GM21825 (cell line): ENCODE results near the gene MAML3.

Source experiments
- ATAC-seq: cut with Tn5 transposase; IDR thresholded peaks from one replicate; pipeline ENCODE4 v1.9.1; 2021; ENCODE audit warnings: mild to moderate bottlenecking, moderate library complexity; ENCODE audit not compliant: unreplicated experiment

Gene MAML3

GRCh38 chr4:139907001-139907809 is 246.8 kb downstream of the MAML3 start:
- no peak for ATAC-seq

GRCh38 chr4:139905489-139905888 is 248.5 kb downstream of the MAML3 start:
- ATAC-seq, result no peak

GRCh38 chr4:139904406-139904805 is 249.6 kb downstream of the MAML3 start:
- ATAC-seq, result no peak

- ATAC-seq, result no peak
These were observed 250.1 kb downstream of the MAML3 start for GRCh38 chr4:139903845-139904244.

- ATAC-seq, result no peak
These were observed 251.4 kb downstream of the MAML3 start for GRCh38 chr4:139902321-139903320.

- no peak for ATAC-seq
These were observed 252.3 kb downstream of the MAML3 start for GRCh38 chr4:139901531-139902320.

GRCh38 chr4:139900964-139901376 is 253.0 kb downstream of the MAML3 start:
- ATAC-seq, result no peak

GRCh38 chr4:139899346-139899745 is 254.6 kb downstream of the MAML3 start:
- no peak for ATAC-seq

GRCh38 chr4:139898293-139898692 is 255.7 kb downstream of the MAML3 start:
- peak; percentile 57 for ATAC-seq

- ATAC-seq, result no peak
These were observed 257.8 kb downstream of the MAML3 start for GRCh38 chr4:139896091-139896604.

- ATAC-seq, result no peak
These were observed 260.2 kb downstream of the MAML3 start for GRCh38 chr4:139893801-139894200.

- no peak for ATAC-seq
These were observed 260.8 kb downstream of the MAML3 start for GRCh38 chr4:139892973-139893736.

GRCh38 chr4:139890816-139891215 is 263.2 kb downstream of the MAML3 start:
- no peak for ATAC-seq

- ATAC-seq, result no peak
These were observed 264.1 kb downstream of the MAML3 start for GRCh38 chr4:139889901-139890300.

- ATAC-seq, result no peak
These were observed 264.7 kb downstream of the MAML3 start for GRCh38 chr4:139889264-139889663.

- no peak for ATAC-seq
These were observed 265.8 kb downstream of the MAML3 start for GRCh38 chr4:139887962-139888735.

- no peak for ATAC-seq
These were observed 266.6 kb downstream of the MAML3 start for GRCh38 chr4:139887376-139887802.

- ATAC-seq, result no peak
These were observed 267.2 kb downstream of the MAML3 start for GRCh38 chr4:139886798-139887197.

- no peak for ATAC-seq
These were observed 269.5 kb downstream of the MAML3 start for GRCh38 chr4:139884438-139884837.
